Measurements from ENCODE around the gene NGEF.
"Not testable (repeated sequence)": the region's sequence is repeated elsewhere in the genome, so short reads cannot be mapped to it uniquely, and the experiment has no call there.

Gene NGEF, protein sequence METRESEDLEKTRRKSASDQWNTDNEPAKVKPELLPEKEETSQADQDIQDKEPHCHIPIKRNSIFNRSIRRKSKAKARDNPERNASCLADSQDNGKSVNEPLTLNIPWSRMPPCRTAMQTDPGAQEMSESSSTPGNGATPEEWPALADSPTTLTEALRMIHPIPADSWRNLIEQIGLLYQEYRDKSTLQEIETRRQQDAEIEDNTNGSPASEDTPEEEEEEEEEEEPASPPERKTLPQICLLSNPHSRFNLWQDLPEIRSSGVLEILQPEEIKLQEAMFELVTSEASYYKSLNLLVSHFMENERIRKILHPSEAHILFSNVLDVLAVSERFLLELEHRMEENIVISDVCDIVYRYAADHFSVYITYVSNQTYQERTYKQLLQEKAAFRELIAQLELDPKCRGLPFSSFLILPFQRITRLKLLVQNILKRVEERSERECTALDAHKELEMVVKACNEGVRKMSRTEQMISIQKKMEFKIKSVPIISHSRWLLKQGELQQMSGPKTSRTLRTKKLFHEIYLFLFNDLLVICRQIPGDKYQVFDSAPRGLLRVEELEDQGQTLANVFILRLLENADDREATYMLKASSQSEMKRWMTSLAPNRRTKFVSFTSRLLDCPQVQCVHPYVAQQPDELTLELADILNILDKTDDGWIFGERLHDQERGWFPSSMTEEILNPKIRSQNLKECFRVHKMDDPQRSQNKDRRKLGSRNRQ

DNA sequence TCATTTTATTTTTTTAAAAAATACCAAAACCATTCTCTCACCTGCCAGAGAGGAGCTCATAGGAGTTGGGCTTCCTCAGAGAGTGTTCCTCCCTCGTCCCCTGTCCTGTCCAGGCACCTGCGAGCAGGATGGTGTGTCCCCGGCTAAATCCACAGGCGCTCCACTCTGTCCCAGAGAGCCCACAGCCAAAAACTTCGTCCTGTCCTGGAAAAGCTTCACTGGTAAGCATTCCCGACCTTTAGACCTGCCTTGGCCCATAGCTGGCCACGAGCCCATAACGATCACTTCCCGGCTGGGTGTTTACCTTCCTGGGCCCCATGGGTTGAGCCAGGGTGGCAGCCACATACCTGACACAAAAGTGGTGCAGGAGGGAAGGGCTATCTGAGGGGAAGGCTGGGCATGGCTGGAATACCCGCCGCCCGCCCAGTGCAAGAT lies at the start of gene NGEF:
Gene NGEF, minus strand, starts transcription at position 230 of the 435 bp plus-strand sequence. CDS start 38,366 bp downstream, outside the sequence.
- no peak for FAIRE-seq

DNA sequence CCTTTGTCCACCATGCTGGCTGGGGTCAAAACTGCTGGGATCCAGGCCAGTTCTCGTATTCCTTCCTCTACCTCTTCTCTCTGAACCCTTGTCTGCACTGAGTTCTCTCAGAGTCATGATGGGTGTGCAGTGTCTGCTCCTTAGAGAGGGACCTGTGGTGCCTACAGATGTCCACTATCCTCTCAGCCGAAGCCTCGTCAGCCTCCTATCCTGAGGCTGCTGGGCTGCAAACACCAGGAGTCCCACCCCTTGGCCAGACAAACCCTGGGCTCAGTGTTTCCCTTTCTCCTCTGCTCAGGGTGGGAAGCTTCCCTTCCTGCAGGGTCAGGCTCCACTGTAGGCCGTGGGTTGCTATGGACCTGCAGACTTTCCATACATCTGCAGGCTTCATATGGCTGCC lies 49.4 kb upstream of the NGEF start:
- FAIRE-seq, result no peak

DNA sequence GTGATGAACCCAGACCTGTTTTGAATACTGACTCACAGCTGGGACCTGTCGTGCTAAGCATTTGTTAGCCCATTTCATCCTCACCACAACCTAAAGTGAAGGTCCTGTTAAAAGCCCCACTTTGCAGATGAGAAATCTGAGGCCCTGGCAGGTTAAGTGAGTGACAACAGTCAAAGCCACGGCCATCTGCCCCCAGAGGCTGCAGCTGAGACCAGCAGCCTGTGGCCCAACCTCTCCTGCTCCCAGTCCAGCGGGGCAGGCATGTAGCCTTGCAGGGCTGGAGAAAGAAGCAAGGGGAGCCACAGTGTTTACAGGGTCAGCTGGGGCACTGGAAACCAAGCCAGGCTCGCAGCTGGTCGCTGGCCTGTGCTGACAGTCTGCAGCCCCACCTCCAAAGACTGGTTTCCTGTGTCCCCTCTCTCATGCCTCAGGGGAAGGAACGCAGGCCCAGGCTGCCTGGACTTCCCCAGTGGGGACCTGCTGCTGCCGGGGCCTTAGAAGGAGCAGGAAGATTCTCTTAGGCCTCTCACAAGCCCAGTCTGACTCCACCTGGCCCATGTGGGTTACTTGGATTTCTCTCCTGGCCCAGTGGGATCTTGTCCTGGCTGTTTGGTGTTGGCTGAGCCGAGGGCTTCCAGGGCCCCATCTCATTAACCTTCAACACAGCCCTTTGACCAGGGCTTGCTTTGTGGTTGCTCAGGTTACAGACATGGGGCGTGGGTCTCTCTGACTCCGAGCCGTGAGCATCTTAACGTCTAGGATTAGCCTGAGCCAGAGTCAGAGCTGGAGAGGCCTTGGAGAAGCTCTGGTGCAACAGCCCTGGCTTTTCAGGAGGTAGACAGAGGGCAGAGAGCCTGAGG lies 48.8 kb upstream of the NGEF start:
- FAIRE-seq, result no peak

DNA sequence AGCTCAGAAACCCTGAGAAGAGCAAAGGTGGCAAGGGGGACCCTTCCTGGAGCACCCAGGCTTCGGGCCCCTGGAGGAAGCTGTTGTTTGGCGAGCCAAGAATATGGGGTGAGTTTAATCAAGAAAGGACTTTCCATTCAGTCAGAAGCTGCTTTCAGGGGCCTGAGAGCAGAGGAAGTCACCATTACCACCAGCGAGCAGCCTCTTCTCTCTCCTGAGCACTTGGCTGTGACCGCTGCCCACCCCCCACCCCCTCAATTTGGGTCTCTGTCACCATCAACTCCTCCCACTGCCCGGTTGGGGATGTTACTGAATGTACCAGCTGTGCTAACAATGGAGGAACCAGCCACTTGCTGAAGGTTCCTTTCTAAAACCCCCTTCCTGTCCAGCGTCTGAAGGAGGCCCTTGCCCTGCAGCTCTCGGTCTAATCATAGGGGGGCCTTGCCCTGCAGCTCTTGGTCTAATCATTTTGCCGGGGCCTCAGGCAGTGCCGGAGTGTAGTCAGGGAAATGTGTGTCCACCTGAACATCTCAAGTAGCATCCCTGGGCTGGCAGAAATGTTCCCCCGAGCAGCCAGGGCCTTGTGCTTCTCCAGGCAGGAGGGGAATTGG lies 48.0 kb upstream of the NGEF start:
- FAIRE-seq, result no peak

DNA sequence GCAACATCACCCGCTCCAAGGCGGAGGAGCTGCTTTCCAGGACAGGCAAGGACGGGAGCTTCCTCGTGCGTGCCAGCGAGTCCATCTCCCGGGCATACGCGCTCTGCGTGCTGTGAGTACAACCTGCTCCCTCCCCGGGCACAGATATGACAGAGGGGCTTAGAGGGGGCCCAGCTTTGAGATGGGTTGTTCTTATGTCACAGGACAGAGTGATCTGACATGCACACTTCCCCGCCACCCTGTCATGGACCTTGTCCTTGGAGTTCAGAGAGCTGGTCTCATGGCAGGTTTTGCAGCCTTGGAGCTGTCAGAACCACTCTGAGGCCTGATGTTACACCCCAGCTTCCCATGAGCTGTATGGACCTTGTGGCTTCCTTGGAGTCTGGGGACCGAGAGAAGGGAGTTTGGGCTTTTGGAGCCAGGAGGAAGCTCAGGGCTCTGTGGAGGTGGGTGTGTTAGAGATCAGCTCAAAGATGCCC lies 47.5 kb upstream of the NGEF start:
- FAIRE-seq, result no peak

DNA sequence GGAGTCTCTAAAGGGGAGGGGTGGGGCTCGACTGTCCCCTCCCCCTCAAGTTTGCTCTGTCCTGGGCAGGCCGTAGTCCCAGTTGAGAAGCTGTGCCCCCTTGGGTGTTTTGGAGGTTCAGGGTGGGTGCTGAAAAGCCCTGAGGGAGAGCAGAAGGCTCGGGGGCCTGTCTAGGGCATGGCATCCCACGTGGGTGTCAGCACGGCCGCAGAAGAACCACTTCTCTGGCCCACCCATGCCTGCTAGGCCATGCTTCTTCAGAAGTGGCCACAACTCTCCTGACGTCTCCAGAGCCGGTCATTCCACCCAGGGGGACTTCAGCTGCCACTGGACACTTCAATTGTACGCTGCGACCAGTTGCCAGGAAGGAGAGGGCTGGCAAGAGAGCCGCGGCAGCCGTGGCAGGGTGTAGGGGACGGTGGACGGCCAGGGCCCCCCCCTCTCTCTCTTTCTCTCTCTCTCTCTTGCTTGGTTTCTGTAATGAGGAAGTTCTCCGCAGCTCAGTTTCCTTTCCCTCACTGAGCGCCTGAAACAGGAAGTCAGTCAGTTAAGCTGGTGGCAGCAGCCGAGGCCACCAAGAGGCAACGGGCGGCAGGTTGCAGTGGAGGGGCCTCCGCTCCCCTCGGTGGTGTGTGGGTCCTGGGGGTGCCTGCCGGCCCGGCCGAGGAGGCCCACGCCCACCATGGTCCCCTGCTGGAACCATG lies 46.9 kb upstream of the NGEF start, which contains the start of gene INPP5D:
Gene INPP5D, plus strand, starts transcription at position 546 of the 704 bp plus-strand sequence. Its CDS starts 137 bp downstream, at position 683.
- FAIRE-seq, result no peak

DNA sequence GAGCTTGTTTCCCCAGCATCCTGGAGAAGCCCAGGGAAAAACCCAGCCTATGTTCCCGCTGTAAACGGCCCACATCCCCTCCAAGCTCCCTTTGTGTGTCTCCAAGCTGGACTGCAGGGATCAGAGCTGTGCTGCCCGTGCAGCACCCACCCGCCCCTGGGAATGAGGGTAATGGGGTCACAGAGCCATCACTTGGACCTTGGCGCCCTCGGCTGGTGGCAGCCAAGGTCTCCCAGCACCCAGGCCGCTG lies 46.4 kb upstream of the NGEF start:
- FAIRE-seq, result no peak

DNA sequence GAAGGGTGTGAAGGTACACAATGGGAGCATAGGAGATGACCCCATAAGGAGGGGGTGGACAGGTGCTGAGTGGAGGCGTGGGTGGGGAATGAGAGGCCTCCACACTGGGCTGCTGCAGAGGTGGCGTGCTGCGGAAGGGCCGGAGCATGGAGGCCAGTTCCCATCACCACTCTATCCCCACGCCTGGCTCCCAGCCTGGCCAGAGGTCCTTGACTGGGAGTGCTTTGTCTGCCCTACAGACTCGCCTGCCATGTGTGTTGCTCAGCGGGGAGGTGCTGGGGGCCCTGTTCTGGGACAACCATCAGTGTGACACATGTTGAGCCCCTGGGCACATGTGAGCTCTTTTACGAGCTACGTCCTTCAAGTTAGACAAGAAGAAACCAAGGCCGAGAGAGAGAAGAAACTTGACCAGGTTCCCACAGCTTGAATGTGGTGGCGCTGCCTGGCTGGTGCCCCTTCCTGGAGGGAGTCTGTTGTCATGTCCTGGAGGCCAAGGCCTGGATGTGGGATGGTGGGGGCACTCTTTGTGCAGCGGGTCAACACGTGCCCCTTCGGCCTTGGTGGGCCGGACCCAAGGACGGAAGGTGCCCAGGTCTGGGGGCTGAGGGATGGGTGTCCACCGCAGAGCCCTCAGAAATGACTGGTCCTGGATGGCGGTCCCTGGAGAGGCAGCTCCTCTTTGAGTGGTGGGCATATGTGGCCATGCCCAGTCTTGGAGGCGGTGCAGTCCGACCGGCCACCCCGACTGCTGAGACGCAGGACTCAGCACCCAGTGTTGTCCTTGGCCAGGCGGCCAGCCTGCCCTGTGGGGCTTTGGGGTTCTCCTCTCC lies 45.9 kb upstream of the NGEF start:
- FAIRE-seq, result no peak

DNA sequence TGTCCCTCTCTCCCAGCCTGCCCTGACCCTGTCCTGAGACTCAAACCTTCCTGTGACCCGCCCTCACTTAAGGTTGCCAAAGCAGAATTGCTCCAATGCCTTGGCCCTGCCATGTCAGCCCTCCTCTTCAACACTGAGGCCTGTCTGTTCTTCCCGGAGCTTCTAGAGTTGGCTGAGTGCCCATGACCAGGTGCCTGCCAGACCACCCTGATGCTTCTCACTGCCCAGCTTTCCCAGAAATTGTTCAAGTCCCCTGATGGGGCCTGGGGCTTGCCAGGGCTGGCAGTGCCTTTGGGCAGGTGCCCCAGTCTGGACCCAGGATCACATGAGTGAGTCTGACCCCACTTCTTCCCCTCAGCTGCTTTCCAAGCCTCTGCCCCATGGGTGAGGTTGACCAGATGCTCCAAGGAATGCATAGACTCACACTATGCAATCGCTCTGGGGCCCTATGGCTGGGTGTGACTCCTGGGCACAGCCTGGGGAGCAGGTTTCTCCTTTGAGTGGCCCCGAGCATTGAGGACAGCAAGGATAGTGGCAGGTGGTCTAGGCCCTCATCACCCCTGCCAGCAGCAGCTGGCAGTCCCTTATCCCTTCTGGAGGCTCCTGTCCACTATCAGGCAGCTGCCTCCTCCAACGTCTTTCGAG lies 44.0 kb upstream of the NGEF start:
- FAIRE-seq, result no peak

DNA sequence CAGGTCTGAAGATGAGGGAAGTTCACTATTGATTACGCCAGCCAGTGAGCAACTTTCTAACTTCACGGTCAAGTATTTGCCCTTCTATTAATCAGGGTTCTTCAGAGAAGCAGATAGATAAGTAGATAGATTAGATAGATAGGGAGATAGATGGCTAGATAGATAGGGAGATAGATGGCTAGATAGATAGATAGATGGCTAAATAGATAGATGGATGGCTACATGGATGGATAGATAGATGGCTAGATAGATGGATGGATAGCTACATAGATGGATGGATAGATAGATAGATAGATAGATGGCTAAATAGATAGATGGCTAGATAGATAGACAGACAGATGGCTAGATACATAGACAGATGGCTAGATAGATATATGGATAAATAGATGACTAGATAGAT lies 42.3 kb upstream of the NGEF start:
- no peak for FAIRE-seq

DNA sequence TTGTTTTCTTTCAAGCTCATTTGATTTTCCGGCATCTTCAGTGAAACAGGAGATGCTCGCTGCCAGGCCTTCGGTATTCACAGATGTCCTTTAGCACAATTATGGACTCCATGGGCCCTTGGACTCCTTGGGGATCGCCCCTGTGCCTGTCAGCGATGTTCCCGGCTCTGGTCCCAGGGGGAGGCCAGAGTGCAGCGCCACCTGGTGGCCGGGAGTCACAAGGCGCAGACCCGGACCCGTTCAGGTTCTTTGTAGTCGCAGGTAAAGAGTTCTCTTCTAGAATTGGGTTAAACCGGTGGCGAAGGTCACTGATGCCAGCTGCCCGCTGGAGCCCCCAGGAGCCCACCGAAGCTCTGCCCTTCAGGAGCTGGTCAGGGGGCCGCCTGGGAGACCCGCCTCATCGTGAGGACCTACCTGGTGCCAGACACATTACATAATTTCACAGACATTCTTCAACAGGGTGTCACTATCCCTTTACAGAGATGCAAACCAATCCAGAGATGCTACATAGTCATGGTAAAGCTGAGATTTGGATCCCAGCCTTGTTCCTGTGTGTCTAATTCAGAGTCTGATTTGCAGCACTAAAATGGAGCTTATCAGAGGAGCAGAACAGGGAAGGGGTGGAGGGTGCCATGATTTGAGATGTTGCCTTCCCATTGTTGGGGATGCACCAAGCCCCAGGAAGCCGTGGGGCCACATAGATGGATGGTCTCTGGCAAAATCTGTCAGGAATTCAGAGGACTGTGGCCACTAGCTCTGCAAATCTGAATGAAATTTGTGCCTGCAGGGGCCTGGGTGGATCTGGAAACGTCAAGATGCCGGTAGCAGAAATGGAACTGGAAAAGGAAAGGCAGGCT lies 41.1 kb upstream of the NGEF start:
- no peak for FAIRE-seq

DNA sequence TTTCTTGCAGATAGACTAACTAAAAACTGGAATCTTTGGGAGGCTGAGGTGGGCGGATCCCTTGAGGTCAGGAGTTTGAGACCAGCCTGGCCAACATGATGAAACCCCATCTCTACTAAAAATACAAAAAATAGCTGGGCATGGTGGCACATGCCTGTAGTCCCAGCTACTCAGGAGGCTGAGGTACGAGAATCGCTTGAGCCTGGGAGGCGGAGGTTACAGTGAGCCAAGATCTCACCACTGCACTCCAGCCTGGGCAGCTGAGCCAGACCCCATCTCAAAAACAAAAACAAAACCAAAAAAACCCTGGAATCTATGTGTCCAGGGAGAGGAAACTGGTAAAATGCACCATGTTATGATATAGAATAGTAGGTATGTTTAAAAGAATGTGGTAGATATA lies 39.5 kb upstream of the NGEF start:
- FAIRE-seq, result not testable (repeated sequence)

DNA sequence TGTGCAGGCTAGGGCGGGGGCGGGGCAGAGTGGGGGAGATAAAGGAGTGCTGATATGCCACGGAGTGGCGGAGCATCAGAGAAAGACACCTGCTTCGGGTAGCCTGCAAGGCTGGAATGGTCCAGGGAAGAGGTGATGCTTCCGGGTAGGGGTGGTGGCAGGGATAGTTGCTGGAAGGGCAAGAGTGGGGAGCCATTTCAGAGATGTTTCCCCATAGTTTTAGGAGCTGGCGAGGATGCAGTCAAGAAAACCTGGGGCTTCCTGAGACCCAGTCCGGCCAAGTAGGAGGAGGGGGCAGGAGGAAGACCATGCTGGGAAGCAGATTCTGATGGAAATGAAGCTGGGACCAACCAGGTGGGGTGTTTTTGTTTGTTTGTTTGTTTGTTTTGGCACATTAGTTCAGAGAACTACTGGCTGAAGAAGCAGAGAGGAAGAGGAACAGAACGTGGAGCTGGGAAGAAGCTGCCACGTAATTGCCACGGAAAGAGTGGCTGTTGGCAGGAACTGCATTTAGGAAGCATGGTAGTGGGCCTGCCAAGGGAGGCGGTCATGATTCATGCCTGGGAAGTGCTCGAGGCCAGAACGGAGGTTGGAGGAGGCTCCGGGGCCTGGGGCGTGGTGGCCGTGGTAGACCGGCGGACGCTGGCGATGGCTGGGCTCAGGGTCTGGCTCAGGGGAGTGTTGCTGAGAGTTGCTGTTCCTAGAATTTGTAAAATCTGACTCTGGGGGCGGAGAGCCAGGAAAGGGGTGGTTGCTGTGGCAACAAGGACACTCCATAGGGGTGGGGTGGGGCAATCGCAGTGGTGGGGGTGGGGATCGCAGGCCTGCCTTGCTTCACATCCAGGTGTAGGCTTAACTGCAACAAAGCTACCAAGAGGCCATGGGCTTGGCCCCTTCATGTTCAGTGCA lies 38.4 kb upstream of the NGEF start:
- no peak for FAIRE-seq

DNA sequence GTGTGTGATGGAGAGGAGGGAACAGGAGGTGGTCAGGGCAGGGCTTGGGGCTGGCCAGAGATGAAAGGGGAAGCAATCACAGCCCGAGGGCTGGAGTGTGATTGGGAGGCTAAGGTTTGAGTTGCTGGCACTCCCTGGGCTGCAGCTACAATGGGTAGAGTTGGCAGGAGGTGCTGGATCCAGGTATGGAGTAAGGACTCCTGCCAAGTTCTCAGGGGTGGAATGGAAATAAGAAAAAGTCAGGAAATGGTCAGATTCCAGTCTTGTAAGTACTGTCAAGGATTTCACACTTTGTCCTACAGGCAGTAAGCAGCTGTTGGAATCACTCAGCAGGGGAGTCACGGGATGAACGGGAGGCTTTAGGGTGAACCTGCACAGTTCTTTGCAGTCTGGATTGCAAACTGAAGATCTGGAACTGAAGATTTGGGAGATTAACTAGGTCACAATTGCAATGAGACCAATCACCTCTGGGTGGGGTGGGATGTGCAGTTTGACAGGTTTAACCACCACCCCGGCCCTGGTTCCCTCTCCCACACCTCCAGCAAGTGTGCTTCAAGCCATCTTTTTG lies 36.2 kb upstream of the NGEF start:
- no peak for FAIRE-seq

DNA sequence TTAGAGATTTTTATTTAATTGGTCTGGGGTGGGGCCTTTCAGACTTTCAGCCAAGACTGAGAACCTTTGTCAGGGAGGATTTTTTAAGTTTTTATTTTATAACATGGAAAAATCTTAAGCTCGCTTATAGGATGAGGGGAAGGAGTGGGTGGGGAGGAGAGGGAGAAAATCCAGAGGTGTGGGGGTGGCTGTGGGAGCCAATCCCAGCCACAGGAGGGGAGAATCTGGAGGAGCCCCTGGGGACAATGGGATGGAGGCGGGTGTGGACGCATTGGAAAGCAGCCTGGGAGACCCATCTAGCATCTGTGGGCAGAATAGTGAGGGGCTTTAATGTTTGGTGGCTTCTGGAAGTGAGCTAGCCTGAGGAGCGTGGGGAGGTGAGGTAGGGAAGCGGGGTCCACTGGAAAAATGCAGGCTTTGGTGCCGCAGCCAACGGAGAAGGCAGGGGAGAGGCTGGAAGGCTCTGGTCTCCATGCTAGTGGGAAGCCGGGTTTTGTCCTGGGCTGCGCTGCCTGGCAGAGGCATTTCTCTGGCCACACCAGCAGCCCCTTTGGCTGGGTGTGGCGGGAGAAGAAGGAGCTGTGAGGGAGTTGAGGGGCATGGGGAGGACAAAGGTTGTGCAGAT lies 35.6 kb upstream of the NGEF start:
- no peak for FAIRE-seq

DNA sequence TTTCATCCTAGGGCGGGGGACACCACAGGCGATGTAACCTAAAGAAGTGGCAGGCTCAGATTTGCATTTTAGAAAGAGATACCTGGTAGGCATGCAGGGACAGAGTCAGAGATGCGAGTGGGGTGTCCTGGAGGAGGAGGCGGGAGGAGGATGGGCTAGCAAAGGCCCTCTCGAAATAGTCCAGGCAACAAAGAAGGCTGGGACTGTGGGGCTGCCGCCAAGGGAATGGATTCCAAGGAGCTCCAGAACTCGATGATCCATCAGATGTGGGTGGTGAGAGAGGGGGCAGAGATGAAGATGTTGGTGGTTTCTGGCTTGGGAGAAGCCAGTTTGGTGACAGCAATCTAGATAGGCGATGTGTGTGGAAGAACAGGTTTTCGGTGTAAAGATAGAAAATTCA lies 34.6 kb upstream of the NGEF start:
- no peak for FAIRE-seq

DNA sequence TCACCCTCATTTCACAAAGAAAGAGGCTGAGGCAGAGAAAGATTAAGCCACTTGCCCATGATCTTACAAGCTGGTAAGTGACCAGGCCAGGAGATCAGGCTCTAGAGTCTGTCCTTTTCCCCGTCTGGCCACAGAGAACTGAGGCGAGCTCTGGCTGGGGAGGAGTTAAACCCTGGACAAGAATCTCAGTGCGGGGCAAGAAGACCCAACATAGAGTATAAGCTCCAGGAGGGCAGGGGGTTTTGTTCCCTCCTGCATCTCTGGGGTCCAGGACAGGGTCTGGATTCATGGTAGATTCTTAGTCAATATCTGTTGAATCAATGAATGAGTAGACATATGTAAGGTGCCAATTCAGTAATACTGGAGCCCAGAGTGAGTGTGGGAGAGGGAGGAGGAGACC lies 34.1 kb upstream of the NGEF start:
- FAIRE-seq, result no peak

All from colon (tissue), 2 donors.